ENCODE data around the gene EDDM13.
"Not testable (repeated sequence)": the region's sequence is repeated elsewhere in the genome, so short reads cannot be mapped to it uniquely, and the experiment has no call there.

Gene EDDM13

DNA sequence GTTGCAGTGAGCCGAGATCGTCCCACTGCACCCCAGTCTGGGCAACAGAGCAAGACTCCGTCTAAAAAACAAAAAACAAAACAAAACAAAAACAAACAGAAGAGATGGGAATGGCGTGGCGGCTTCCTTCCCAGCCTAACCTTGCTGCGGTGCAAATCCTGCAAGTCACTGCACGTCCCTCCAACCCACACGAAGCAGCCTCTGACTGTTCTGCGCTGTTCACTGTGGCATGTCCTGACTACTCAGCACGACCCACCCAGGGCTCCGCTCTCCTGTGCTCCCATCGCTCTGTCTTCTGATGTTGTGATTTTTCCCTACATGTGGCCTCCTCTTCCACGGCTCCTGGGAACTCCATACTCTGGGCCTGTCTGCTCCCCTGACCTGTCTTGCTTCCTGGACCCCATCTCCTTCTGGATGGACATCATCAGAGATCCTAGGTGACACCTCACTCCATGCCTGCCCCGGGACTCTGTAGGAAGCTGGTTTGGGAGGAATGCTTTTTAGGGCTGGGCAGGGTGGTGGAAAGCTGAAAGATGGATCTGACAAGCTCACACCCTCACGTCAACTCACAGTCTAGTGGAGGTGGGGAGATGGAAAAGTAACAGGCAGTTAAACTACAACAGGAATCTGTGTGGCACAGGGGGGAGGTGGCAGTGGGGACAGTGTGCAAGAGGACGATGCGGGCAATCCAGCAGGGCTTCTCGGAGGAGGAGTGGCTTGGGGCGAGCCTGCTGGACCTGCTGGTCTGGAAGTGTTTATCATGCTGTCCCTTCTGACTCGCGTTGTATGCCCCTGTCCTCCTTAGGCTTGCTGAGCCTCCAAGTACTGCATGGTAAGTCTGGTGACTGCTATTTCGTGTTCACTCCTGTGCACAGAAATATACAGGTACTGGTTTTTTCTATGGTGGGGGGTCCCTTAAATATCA lies 23.2 kb downstream of the EDDM13 start:
- DNase-seq (ENCODE audit: low read depth in 1 of 2, low spot score in 1 of 2): no peak

DNA sequence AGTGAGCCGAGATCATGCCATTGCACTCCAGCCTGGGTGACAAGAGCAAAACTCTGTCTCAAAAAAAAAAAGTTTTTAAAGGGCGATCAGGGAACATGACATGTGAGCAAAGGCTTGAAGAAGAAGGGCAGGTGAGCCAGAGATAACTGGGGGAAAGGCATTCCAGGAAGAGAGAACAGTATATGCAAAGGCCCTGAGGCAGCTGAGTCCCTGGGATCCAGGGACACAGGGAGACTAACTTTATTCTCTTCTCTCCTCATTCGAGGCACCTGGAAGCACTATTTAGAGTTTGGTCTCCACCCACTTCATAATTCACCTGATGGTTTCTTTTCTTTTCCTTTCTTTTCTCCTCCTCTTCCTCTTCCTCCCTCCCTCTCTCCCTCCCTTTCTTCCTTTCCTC lies 24.5 kb downstream of the EDDM13 start:
- DNase-seq (ENCODE audit: low read depth in 1 of 2, low spot score in 1 of 2): no peak

DNA sequence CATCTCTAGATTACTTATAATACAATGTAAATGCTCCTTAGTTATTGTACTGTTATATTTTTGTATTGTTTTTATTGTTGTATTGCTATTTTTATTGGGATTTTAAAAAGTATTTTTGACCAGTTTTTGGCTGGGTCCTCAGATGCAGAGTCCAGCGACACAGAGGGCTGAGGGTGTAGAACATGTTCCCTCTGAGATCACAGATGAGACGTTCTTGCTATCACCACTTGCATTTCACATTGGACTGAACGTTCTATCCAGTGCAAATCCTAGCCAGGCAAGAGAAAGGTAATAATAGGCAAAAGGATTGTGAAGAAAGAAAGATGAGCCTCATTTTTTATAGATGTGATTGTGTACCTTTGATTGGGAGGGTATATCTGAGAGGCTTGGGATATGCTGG lies 27.1 kb downstream of the EDDM13 start:
- no peak for DNase-seq (ENCODE audit: low read depth in 1 of 2, low spot score in 1 of 2)

DNA sequence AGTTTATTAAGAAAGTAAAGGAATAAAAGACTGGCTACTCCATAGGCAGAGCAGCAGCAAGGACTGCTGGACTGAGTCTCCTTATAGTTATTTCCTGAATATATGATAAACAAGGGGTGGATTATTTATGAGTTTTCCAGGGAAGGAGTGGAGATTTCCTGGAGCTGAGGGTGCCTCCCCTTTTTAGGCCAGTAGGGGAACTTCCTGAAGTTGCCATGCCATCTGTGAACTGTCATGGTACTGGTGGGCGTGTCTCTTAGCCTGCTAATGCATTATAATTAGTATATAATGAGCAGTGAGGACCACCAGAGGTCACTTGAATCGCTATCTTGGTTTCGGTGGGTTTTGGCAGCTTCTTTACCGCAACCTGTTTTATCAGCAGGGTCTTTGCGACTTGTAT lies 28.6 kb downstream of the EDDM13 start:
- DNase-seq (ENCODE audit: low read depth in 1 of 2, low spot score in 1 of 2): no peak

DNA sequence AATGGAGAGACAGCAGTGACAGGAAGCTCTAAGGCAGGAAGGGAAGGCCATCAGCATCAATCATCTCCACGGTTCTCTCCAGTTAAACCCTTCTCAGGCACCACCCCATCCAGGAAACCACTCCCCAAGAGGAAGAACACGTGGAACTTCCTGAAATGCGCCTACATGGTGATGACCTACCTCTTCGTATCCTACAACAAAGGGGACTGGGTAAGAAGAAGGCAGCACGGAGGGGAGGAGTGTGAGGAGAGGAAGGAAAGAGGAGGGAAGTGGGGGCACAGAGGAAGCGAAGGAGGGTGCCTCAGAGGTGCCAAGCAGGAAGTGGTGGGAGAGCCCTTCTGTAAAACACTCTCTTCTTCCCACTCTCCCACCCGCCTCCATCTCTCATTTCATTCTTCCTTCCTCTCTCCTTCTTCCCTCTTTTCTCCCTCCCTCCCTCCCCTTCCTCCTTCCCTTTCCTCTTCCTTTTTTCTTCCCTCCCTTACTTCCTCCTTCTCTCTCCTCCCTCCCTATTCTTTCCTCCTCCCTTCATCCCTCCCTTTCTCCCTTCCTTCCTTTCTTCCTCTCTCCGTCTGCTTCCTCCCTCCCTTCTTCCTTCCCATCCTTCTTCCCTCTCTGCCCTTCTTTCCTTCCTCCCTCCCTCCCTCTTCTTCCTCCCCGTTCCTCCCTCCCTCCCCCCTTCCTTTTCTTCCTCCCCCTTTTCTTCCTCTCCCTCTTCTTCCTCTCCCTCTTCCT lies 29.5 kb downstream of the EDDM13 start:
- no peak for DNase-seq (ENCODE audit: low read depth in 1 of 2, low spot score in 1 of 2)

DNA sequence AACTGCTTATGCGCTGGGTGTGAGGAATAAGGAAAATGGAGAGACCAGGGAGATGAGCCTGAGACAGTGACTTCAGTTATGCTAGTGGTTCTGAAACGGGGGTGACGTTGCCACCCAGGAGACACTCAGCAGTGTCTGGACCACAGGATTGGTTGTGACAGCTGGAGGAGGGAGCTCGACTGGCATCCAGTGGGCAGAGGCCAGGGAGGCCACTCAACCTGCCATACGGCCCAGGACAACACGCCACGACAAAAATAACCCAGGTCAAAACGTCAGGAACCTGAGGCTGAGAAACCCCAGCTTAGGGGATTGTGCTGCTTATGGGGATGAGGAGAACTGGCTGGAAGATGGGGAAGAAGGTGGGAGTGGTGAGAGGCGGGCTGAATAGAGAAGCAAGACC lies 31.7 kb downstream of the EDDM13 start:
- DNase-seq (ENCODE audit: low read depth in 1 of 2, low spot score in 1 of 2): no peak

DNA sequence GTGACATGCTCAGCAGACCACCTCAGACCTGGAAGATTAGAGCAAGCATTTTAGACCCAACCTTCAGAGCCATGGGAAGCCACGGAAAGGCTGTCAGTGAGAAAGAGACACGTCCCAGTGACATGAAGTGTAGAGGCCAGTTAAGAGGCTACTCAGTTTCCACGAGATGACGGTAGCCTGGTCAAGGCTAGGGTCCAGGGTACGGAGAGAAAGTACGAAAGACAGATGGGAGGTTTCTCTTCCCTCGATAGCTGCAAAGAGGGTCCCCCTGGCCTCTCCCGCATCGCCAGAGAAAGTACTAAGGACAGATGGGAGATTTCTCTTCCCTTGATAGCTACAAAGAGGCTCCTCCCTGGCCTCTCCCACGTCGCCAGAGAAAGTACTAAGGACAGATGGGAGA lies 33.5 kb downstream of the EDDM13 start:
- DNase-seq (ENCODE audit: low read depth in 1 of 2, low spot score in 1 of 2): no peak

DNA sequence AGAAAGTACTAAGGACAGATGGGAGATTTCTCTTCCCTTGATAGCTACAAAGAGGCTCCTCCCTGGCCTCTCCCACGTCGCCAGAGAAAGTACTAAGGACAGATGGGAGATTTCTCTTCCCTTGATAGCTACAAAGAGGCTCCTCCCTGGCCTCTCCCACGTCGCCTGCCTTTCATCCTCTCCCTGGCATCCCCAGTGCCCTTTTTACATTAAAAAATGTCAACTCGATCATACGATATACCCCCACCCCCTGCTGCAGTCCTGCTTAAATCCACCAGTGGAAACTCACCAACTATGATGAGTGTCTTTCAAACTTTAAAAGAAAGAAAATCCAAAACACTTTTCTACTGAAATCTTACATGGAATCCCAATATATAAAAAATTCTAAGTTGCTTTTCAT lies 34.5 kb downstream of the EDDM13 start:
- not testable (repeated sequence) for DNase-seq (ENCODE audit: low read depth in 1 of 2, low spot score in 1 of 2)

DNA sequence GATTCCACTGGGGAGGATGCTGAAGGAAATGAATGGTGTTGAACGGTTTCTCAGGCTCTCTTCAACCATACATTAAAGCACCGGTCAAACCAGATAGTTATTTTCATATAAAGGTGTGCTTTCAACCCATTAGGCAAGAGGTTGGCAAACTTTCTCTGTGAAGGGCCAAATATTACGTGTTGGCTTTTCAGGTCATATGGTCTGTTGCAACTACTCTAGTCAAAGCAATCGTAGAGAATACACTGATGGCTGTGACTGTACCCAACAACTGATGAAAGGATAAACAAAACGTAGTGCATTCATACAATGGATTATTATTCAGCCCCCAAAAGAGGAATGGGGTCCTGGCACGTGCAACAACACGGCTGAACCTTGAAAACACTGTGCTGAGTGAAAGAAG lies 36.2 kb downstream of the EDDM13 start:
- no peak for DNase-seq (ENCODE audit: low read depth in 1 of 2, low spot score in 1 of 2)

DNA sequence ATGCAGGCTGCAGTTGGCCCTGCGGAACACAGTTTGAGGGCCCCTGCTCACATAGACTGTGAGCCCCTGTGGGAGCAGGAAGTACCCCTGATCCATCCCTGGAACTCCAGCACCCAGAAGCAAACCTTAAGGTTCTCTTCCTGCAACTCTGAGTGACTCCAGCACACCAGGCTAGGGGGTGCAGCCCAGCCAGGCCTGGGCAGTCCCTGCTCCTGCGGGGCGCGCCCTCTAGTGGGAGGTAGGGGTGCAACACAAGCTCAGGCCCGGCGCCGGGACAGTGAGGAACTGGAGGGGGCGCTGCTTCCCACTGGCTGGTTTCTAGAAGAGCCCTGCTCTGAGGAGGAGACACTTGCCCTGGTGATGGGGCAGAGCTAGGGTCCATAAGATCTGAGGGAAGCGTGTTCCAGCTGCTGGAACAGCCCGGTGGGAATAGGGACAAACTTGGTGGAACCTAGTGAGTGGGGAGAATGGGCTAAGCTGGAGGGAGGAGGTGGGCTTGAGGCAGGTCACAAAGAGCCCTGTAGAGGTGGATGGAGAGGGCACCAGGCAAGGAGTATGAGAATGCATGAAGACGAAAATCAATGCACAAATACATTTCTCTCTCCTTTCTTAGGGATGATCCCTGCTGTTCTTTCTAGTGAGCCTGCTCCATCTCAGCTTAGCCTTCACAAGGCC lies 37.1 kb downstream of the EDDM13 start:
- peak; percentile 16 to 36 for DNase-seq (ENCODE audit: low read depth in 1 of 2, low spot score in 1 of 2)

DNA sequence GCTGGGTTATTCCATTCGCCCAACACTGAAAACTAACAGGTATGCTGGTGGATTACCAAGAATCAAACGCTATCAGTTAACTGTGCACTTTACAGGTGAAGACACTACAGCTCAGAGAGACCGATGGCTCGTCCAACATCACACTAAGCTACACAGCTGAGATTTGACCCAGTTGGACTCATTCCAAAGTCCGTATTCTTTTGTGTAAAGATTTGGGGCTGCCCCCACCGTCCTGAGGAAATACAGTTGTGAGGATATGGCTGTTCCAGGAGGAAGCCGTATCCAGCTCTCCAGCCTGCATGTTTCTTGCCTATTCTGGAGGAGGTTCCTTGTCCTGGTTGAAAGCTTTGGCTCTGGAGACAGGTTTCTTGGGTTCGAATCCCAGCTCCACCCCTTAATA lies 37.9 kb downstream of the EDDM13 start:
- no peak for DNase-seq (ENCODE audit: low read depth in 1 of 2, low spot score in 1 of 2)

DNA sequence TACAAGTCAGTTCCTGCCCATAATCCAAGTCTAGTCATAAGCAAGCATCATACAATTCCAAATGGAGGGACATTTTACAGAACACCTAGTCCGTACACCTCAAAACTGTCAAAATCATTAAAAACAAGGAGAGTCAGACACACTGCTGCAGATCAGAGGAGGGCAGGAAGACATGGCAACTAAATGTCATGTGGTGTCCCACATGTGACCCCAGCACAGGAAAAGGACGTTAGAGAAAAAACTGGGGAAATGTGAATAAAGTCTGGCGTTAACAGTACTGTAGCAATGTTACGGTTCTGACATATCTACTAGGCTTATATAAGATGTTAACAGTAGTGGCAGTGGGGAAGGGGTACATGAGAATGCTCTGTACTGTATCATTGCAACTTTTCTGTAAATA lies 39.8 kb downstream of the EDDM13 start:
- DNase-seq (ENCODE audit: low read depth in 1 of 2, low spot score in 1 of 2): no peak

DNA sequence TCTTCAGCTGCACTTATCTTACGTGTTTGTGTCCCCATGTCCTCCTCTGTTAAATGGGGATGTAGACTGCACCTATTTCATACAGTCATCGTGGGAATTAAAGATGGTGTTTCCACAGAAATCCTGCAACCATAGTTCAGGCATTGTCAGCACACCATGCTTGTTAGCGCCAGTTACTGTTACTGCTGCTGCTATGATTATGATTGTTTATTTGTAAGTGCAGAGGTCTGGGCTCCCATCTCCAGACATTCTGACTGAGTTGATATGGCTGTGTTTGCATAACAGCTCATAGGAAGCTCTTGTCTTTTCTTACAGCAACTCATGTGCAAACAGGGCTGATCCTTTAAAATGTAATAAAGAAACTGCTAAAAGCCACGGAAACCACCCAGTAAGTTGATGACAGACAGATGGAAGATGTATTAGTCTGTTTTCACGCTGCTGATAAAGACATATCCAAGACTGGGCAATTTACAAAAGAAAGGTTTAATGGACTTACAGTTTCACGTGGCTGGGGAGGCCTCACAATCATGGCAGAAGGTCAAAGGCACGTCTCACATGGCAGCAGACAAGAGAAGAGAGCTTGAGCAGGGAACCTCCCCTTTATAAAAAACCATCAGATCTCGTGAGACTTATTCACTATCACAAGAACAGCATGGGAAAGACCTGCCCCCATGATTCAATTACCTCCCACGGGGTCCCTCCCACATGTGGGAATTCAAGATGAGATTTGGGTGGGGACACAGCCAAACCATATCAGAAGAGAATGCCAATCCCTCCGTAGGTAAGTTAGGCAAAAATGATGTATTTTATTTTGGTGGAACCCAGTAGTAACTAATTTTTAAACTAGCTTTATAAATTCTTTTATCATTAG lies 40.5 kb downstream of the EDDM13 start:
- DNase-seq (ENCODE audit: low read depth in 1 of 2, low spot score in 1 of 2): no peak

DNA sequence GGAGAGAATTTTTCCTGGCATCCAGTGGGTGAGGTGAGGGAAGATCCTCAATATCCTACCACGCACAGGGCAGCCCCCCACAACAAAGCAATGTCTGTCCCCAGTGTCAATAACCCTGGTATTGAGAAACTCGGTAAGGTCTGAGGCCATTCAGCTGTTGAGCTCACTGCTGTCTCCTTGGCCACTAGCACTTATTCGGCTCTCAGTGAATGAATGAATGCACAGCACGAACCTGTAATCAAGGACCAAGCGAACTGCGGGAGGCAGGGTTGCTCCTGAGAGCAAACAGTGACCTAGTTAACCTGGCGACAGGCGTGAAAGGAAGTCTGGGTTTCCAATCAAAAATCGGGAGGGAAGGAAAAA lies 41.5 kb downstream of the EDDM13 start:
- DNase-seq (ENCODE audit: low read depth in 1 of 2, low spot score in 1 of 2): no peak

DNA sequence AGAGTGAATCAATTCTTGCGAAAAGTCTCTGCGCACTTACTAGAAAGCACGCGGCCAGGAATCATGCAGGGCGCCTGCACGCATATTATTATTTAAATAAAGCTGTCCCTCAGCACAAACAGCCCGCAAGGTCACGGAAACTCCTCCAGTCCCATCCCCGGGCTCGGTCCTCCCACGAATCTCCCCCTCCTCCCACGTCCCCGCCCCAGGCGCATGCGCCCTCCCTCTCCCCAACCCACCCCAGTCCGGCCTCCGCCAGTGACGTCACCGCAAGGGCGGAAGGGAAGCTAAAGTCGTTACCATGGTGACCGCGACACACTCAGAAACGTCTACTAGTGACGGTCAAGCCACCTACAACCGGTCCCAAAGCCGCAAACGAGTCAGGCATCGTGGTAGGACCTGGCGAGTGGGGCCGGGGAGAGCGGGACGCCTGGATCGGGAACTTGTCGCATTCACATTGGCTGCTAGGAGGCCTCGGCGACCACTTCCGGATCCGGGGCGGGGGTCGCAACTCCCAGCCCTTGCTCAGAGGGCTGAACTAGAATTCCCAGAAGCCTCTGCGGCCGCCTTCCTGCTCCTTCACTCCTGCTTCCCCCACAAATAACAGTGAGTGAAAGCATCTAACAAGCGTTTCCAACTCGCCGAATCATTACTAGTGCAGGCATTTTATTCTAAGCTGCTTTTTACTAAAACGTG lies 42.0 kb downstream of the EDDM13 start, which contains the start of gene ZSCAN5A:
Gene ZSCAN5A, minus strand, starts transcription at position 459 of the 696 bp plus-strand sequence. CDS start 89,793 bp downstream, outside the sequence.
- DNase-seq (ENCODE audit: low read depth in 1 of 2, low spot score in 1 of 2): peak; percentile 97 to 99

DNA sequence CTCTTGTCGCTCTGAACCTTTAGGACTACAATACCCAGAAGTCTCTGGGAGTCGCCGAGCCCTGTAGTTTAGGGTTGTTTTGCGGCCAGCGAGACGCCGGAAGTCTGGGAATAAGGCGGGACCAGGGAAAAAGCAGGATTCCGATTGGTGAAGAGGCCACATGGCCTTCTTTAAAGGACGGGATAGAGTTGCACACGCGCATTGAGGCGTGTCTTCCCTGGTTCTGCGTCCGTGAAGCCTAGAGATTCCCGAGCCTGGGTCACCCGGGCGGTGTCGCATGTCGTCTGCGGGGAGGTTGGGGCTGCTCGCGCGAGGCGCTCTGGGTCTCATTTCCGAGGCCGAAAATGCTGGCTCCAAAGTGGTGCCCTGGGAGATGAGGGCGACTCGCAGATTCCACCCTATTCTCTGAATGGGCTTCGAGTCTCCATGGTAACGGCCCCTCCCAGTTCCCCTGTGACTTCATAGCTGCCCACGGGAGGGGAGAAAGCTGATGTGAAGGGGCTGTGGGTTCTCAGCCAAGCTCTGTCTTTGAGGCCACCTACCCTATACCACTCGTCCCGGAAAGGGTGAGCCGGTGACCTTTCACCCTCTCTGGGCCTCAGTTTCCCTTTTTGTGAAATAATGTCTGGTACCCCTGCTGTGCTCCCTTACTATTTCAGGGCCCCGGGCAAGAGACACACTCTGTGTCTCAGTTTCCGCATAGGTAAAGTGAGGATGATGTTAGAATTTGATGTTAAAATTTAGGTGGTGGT lies 42.7 kb downstream of the EDDM13 start:
- DNase-seq (ENCODE audit: low read depth in 1 of 2, low spot score in 1 of 2): peak; percentile 78 to 92

DNA sequence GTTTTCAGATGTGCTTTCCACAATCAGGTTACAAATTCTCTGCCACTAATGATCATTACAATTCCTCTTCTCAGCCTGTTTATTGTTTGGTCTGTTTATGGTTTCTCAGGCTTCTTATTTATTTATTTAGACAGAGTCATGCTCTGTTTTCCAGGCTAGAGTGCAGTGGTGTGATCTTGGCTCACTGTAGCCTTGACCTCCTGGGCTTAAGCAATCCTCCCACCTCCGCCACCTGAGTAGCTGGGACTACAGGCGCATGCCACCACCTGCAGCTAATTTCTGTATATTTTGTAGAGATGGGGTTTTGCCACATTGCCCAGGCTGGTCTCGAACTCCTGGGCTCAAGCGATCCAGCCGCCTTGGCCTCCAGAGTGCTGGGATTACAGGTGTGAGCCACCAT lies 44.2 kb downstream of the EDDM13 start:
- no peak for DNase-seq (ENCODE audit: low read depth in 1 of 2, low spot score in 1 of 2)

DNA sequence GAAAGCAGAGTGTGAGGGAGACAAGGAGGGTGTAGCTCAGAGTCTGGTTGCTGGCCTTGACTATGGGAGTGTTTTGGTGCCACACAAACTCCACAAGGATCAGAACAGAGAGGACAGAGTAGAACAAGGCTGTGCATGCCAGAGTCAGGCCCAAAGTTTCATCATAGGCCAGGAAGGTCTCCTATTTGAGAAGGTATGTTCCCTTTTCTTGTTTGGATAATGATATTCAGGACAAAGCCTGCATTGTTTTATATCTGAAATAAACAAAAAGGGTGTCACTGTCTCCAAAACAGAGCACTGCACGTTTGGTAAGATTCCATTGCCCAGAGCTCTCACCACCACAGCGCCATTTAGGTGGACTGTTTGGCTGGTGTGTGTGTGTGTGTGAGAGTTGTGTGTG lies 45.2 kb downstream of the EDDM13 start:
- DNase-seq (ENCODE audit: low read depth in 1 of 2, low spot score in 1 of 2): no peak

DNA sequence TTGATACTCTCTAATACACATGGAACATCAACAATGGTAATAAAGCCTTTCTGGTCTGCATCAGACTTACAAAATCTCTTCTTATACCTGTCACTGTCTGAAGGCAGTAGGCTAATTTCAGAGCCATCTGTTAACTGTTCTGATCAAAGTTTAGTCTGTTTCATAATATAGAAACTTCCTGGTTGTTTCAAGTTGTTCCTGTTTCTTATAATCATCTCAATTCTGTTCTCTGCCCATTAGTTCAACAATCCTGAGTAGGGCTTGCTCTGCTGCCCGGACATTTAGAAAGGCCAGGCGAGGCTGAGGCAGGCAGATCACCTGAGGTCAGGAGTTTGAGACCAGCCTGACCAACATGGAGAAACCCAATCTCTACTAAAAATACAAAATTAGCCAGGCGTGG lies 47.4 kb downstream of the EDDM13 start:
- no peak for DNase-seq (ENCODE audit: low read depth in 1 of 2, low spot score in 1 of 2)

All from activated CD4-positive, alpha-beta T cell treated with anti-CD3 and anti-CD28 coated beads, Interleukin-2, amount 50 U/mL, for 24 hours (primary cell).